H1 (cell line): ENCODE measurements around the gene CYTIP. TPM values are rescaled to one million over a fixed set of nuclear protein-coding genes. Genes with fewer than 3 reads are reported as not detected.

Source experiments
- CTCF ChIA-PET: fragments of 300-600 bp; sonication (Branson Sonifier 250); formaldehyde crosslinking; loops from one replicate; lab custom pipeline; 2021; ENCODE audit not compliant: partially characterized antibody; lab: Charles Lee
- POLR2A ChIA-PET: fragments of 300-600 bp; sonication (Branson Sonifier 250); formaldehyde crosslinking; loops from one replicate; lab custom pipeline; 2021; ENCODE audit warnings: inconsistent platforms; ENCODE audit not compliant: partially characterized antibody; lab: Charles Lee
- DNase-seq, 2 experiments: peaks; one replicate each; pipeline versions ENCODE4 v3.0.0 to v3.0.0-alpha.2; 2010 to 2022; ENCODE audit warnings: low spot score in 2 of 2, low read depth in 1 of 2, mixed read lengths in 1 of 2
- FAIRE-seq: peaks from 2 replicates; lab custom pipeline; 2011; peaks lifted over from hg19 to GRCh38; lab: Jason Lieb, UNC
- H2AFZ ChIP-seq: 2 replicates; pipeline ENCODE4 v1.8.1; 2012; ENCODE audit warnings: low read length, inconsistent platforms
- H2AK5ac ChIP-seq: 2 replicates; pipeline ENCODE4 v1.6.1; 2013; ENCODE audit warnings: low read depth, low read length
- H2BK120ac ChIP-seq: replicated peaks from 2 replicates; pipeline ENCODE3; 2013; ENCODE audit warnings: low read depth, low read length, inconsistent platforms
- H2BK12ac ChIP-seq: 2 replicates; pipeline ENCODE4 v1.6.1; 2013; ENCODE audit warnings: low read depth, low read length
- H2BK15ac ChIP-seq: 2 replicates; pipeline ENCODE4 v1.6.1; 2013; ENCODE audit warnings: low read length
- H2BK20ac ChIP-seq: 2 replicates; pipeline ENCODE4 v1.6.1; 2013; ENCODE audit warnings: low read length
- H2BK5ac ChIP-seq: 2 replicates; pipeline ENCODE4 v1.6.1; 2013; ENCODE audit warnings: low read depth, low read length
- H3K14ac ChIP-seq: 2 replicates; pipeline ENCODE4 v1.6.1; 2013; ENCODE audit warnings: inconsistent platforms; ENCODE audit not compliant: insufficient read length
- H3K18ac ChIP-seq: 2 replicates; pipeline ENCODE4 v1.6.1; 2013; ENCODE audit warnings: low read length; ENCODE audit errors: extremely low read depth
- H3K23ac ChIP-seq: 2 replicates; pipeline ENCODE4 v1.6.1; 2013; ENCODE audit warnings: inconsistent platforms; ENCODE audit not compliant: insufficient read length
- H3K23me2 ChIP-seq: 2 replicates; pipeline ENCODE4 v1.6.1; 2013; ENCODE audit warnings: low read depth, low read length
- H3K27ac ChIP-seq: 2 replicates; pipeline ENCODE4 v1.6.1; 2011; ENCODE audit warnings: low read depth, low read length, inconsistent platforms
- H3K27me3 ChIP-seq, 4 experiments: replicated peaks in 1 of 4; 1 replicate in 1 of 4; 2 replicates in 3 of 4; pipeline versions ENCODE4 v1.6.1 to v1.8.1; 2011 to 2013; ENCODE audit warnings: low read length in 3 of 4, mild to moderate bottlenecking in 3 of 4, inconsistent platforms in 2 of 4, mixed read lengths in 2 of 4, moderate library complexity in 1 of 4; ENCODE audit not compliant: control insufficient read depth in 3 of 4, insufficient read depth in 3 of 4; ENCODE audit errors: extremely low read depth in 1 of 4
- H3K36me3 ChIP-seq, 4 experiments: 2 replicates each; pipeline versions ENCODE4 v1.6.1 to v1.8.1; 2011 to 2013; ENCODE audit warnings: mild to moderate bottlenecking in 4 of 4, low read length in 3 of 4, moderate library complexity in 2 of 4, control low read depth in 1 of 4, inconsistent platforms in 1 of 4; ENCODE audit not compliant: insufficient read depth in 4 of 4, control insufficient read depth in 2 of 4
- H3K4ac ChIP-seq: replicated peaks from 2 replicates; pipeline ENCODE3; 2013; ENCODE audit warnings: low read length, low read depth, mixed read lengths, inconsistent platforms; ENCODE audit not compliant: insufficient read length
- H3K4me1 ChIP-seq, 4 experiments: replicated peaks in 1 of 4; 1 replicate in 1 of 4; 2 replicates in 3 of 4; pipeline versions ENCODE4 v1.6.1 to v1.8.1; 2011 to 2013; ENCODE audit warnings: low read length in 3 of 4, inconsistent platforms in 2 of 4, mixed read lengths in 1 of 4; ENCODE audit not compliant: insufficient read depth in 4 of 4, control insufficient read depth in 3 of 4
- H3K4me2 ChIP-seq, 2 experiments: 2 replicates each; pipeline versions ENCODE4 v1.6.1 to v1.8.1; 2011 to 2013; ENCODE audit warnings: low read depth in 2 of 2, low read length in 2 of 2, control low read depth in 1 of 2, inconsistent platforms in 1 of 2, mild to moderate bottlenecking in 1 of 2; ENCODE audit not compliant: insufficient read depth in 1 of 2
- H3K4me3 ChIP-seq, 4 experiments: fragments of 200-600, 300-600 bp in 1 of 4; sonication (generic), shearing (Covaris generic), sonication (Bioruptor Twin) in 1 of 4; 2 replicates each; pipeline versions ENCODE4 v1.5.1 to v1.8.1; 2011 to 2016; ENCODE audit warnings: low read length in 4 of 4, low read depth in 3 of 4, control low read depth in 2 of 4, inconsistent platforms in 2 of 4, mild to moderate bottlenecking in 2 of 4, mixed read lengths in 1 of 4, moderate library complexity in 1 of 4; ENCODE audit not compliant: insufficient read depth in 2 of 4; ENCODE audit errors: extremely low read depth in 1 of 4
- H3K56ac ChIP-seq: replicated peaks from 2 replicates; pipeline ENCODE3; 2013; ENCODE audit warnings: low read depth, mild to moderate bottlenecking, mixed read lengths, low read length, inconsistent platforms; ENCODE audit not compliant: insufficient read length
- H3K79me1 ChIP-seq: 2 replicates; pipeline ENCODE4 v1.6.1; 2013; ENCODE audit warnings: low read depth, low read length, control low read depth
- H3K79me2 ChIP-seq, 2 experiments: 2 replicates each; pipeline versions ENCODE4 v1.6.1 to v1.8.1; 2012 to 2013; ENCODE audit warnings: low read length in 2 of 2, mild to moderate bottlenecking in 2 of 2, inconsistent platforms in 1 of 2; ENCODE audit not compliant: insufficient read depth in 2 of 2, control insufficient read depth in 1 of 2
- H3K9ac ChIP-seq, 4 experiments: replicated peaks in 1 of 4; 1 replicate in 1 of 4; 2 replicates in 3 of 4; pipeline versions ENCODE4 v1.6.1 to v1.8.1; 2011 to 2013; ENCODE audit warnings: low read depth in 3 of 4, low read length in 3 of 4, control low read depth in 2 of 4, mild to moderate bottlenecking in 2 of 4, moderate library complexity in 2 of 4, inconsistent platforms in 1 of 4; ENCODE audit errors: extremely low read depth in 1 of 4
- H3K9me3 ChIP-seq, 2 experiments: 2 replicates each; pipeline versions ENCODE4 v1.6.1 to v1.8.1; 2012 to 2013; ENCODE audit warnings: mild to moderate bottlenecking in 2 of 2, moderate library complexity in 2 of 2, control low read depth in 1 of 2, inconsistent platforms in 1 of 2, low read depth in 1 of 2, low read length in 1 of 2, mixed read lengths in 1 of 2; ENCODE audit not compliant: insufficient read depth in 2 of 2
- H4K20me1 ChIP-seq, 2 experiments: replicated peaks in 1 of 2; 2 replicates each; pipeline versions ENCODE3 to v1.8.1; 2011 to 2013; ENCODE audit warnings: inconsistent platforms in 2 of 2, low read length in 2 of 2, mild to moderate bottlenecking in 1 of 2; ENCODE audit not compliant: insufficient read depth in 2 of 2, control insufficient read depth in 1 of 2
- H4K5ac ChIP-seq: 2 replicates; pipeline ENCODE4 v1.6.1; 2013; ENCODE audit warnings: low read length, low read depth, mixed read lengths, inconsistent platforms; ENCODE audit not compliant: insufficient read length
- H4K8ac ChIP-seq: 2 replicates; pipeline ENCODE4 v1.8.0; 2013; ENCODE audit warnings: mild to moderate bottlenecking, moderate library complexity, low read length, inconsistent platforms; ENCODE audit not compliant: insufficient read depth; ENCODE audit errors: extremely low read depth
- H4K91ac ChIP-seq: replicated peaks from 2 replicates; pipeline ENCODE3; 2013; ENCODE audit warnings: low read length, mixed read lengths, inconsistent platforms; ENCODE audit not compliant: insufficient read length
- ATF3 ChIP-seq: IDR thresholded peaks from 2 replicates; pipeline ENCODE4 v1.6.1; 2011; ENCODE audit warnings: low read depth, mild to moderate bottlenecking, low read length; ENCODE audit not compliant: insufficient read depth
- BCL11A ChIP-seq, 2 experiments: IDR thresholded peaks; one replicate each; pipeline ENCODE4 v1.6.1; 2011; ENCODE audit warnings: low read depth in 2 of 2, low read length in 2 of 2, mild to moderate bottlenecking in 2 of 2
- E2F6 ChIP-seq: IDR thresholded peaks from 2 replicates; pipeline ENCODE4 v1.6.1; 2012; ENCODE audit warnings: inconsistent platforms
- EZH2 ChIP-seq: fragments of 200-600 bp; sonication (generic); IDR thresholded peaks from 2 replicates; pipeline ENCODE4 v1.7.1; 2012; ENCODE audit warnings: low read depth, mild to moderate bottlenecking, moderate library complexity, low read length, inconsistent platforms; ENCODE audit not compliant: severe bottlenecking
- JUN ChIP-seq: IDR thresholded peaks from 2 replicates; pipeline ENCODE4 v1.6.1; 2011; ENCODE audit warnings: low read depth, mild to moderate bottlenecking, improper control_type of control experiment, low read length
- PHF8 ChIP-seq: fragments of 200-600 bp; sonication (generic); conservative IDR thresholded peaks from 2 replicates; pipeline ENCODE4 v1.7.1; 2012; ENCODE audit warnings: low read depth, mild to moderate bottlenecking, inconsistent platforms, low read length, moderate library complexity
- POU5F1 ChIP-seq: IDR thresholded peaks from 2 replicates; pipeline ENCODE4 v1.6.1; 2011; ENCODE audit warnings: low read depth, mild to moderate bottlenecking, low read length, moderate library complexity
- RBBP5 ChIP-seq: IDR thresholded peaks from 2 replicates; pipeline ENCODE4 v1.7.1; 2012; ENCODE audit warnings: low read depth, mild to moderate bottlenecking, inconsistent platforms, low read length, moderate library complexity, borderline replicate concordance
- SAP30 ChIP-seq: fragments of 300-600 bp; sonication (generic); IDR thresholded peaks from 2 replicates; pipeline ENCODE4 v1.7.1; 2012; ENCODE audit warnings: low read length, moderate library complexity, mild to moderate bottlenecking, inconsistent platforms; ENCODE audit not compliant: insufficient read depth, insufficient replicate concordance
- SP2 ChIP-seq: IDR thresholded peaks from 2 replicates; pipeline ENCODE4 v1.6.1; 2012; ENCODE audit warnings: mild to moderate bottlenecking, low read length, inconsistent platforms
- SRF ChIP-seq: IDR thresholded peaks from 2 replicates; pipeline ENCODE4 v1.6.1; 2011; ENCODE audit warnings: mild to moderate bottlenecking, low read depth, low read length, moderate library complexity
- WGBS, 2 experiments: shearing (Covaris generic) in 1 of 2; methylation state at CpG; one replicate each; pipeline versions ENCODE4 v1.1.6 to v1.1.7; 2013 to 2015; ENCODE audit warnings: low lambda C conversion rate in 2 of 2, mixed read lengths in 2 of 2, inconsistent platforms in 1 of 2, low coverage in 1 of 2, missing lambda C conversion rate in 1 of 2; ENCODE audit not compliant: insufficient replicate concordance in 2 of 2, insufficient coverage in 1 of 2, insufficient read length in 1 of 2; ENCODE audit errors: extremely low coverage in 1 of 2, missing lambda C conversion rate in 1 of 2; 5-methylcytosine and 5-hydroxymethylcytosine counted together
- polyA plus RNA-seq, 7 experiments: library from polyadenylated mRNA; depleted of rRNA in 3 of 7; stranded (reverse) in 5 of 7; unstranded in 2 of 7; fragments of >200 nt in 5 of 7; fragments of 200-250 nt in 2 of 7; gene quantifications; 1 replicate in 5 of 7; 2 replicates in 1 of 7; 4 replicates in 1 of 7; pipeline versions ENCODE4 v1.2.1 to v1.2.3, GENCODE V29; 2011 to 2013; ENCODE audit warnings: missing spikeins in 2 of 7, mixed read lengths in 2 of 7
- total RNA-seq: library from RNA; stranded (reverse); fragmentation: NEBNext Ultra II Directional; extraction: Animal tissue kit (Norgen Biotek cat#: 25700); gene quantifications from 2 replicates; pipeline ENCODE4 v1.2.1, GENCODE V29; 2021

CYTIP gene
- total and polyA plus RNA-seq, 2 of the 8 experiments (the other 6 are each of a cell fraction or from before 2014, with no cell fraction given) = 0.12 TPM; not detected in 1

- H2BK120ac ChIP-seq = no peak overlapping the region
- no peaks in the 10 kb centered on the region for H3K9me3 ChIP-seq
- H3K4me2 ChIP-seq = no peak overlapping the region
- no peaks in the 10 kb centered on the region for H3K4me1 ChIP-seq
- H2AFZ ChIP-seq = no peak overlapping the region
- FAIRE-seq (no peak), DNase-seq (no peak)
- no peaks in the 10 kb centered on the region for H3K27me3 ChIP-seq
- no peak overlapping the region for H2BK20ac ChIP-seq
- H3K4me3 ChIP-seq = no peak overlapping the region
- H3K79me2 ChIP-seq = no peaks in the 10 kb centered on the region
- H3K79me1 ChIP-seq = no peaks in the 10 kb centered on the region
- no peak overlapping the region for H4K5ac ChIP-seq
- H3K14ac ChIP-seq = no peak overlapping the region
- WGBS, 2 experiments = 83% methylated on average over 3 of the region's 3 CpGs; no CpG with 5 or more reads in 1 of the 2 experiments
- no peak overlapping the region for H3K9ac ChIP-seq
- CTCF ChIA-PET = no interaction called here
- POLR2A ChIA-PET = no interaction called here
- no peaks in the 10 kb centered on the region for H3K23me2 ChIP-seq
- H4K8ac ChIP-seq = no peak overlapping the region
- no peak overlapping the region for H2BK5ac ChIP-seq
- H4K91ac ChIP-seq = no peak overlapping the region
- H2AK5ac ChIP-seq = no peak overlapping the region
- no peak overlapping the region for H2BK12ac ChIP-seq
- H3K18ac ChIP-seq = no peak overlapping the region
- no peak for TF ChIP-seq RBBP5
- TF ChIP-seq EZH2 = no peak
- no peak for TF ChIP-seq POU5F1
- TF ChIP-seq SP2 = no peak
- no peak for TF ChIP-seq SRF
- no peak for TF ChIP-seq SAP30
- no peak for TF ChIP-seq PHF8
- no peak for TF ChIP-seq BCL11A (IDR thresholded peaks at IDR 0.05; ENCODE audit: low read depth in 2 of 2, low read length in 2 of 2)
- TF ChIP-seq E2F6 = no peak
- no peak for TF ChIP-seq ATF3
- TF ChIP-seq JUN = no peak
- H3K23ac ChIP-seq = no peak overlapping the region
- no peak overlapping the region for H3K4ac ChIP-seq
- H2BK15ac ChIP-seq = no peak overlapping the region
- H3K36me3 ChIP-seq = no peaks in the 10 kb centered on the region
- H4K20me1 ChIP-seq = no peaks in the 10 kb centered on the region
- no peak overlapping the region for H3K56ac ChIP-seq
- no peak overlapping the region for H3K27ac ChIP-seq
Measured at GRCh38 chr2:157393348-157393747, 50.5 kb downstream of the CYTIP start.
